H1 (cell line): ENCODE measurements around the gene GZMM.

ENCODE experiments used
- GABPA ChIP-seq: IDR thresholded peaks from 2 replicates; pipeline ENCODE4 v1.6.1; 2011; ENCODE audit warnings: mild to moderate bottlenecking, low read length, moderate library complexity, borderline replicate concordance; ENCODE audit not compliant: insufficient read depth
- HDAC6 ChIP-seq: IDR thresholded peaks from one replicate; pipeline ENCODE4 v1.7.1; 2012; ENCODE audit warnings: low read depth, mild to moderate bottlenecking, inconsistent platforms, low read length, moderate library complexity
- POLR2A ChIP-seq, 2 experiments: IDR thresholded peaks; 1 replicate in 1 of 2; 2 replicates in 1 of 2; pipeline ENCODE4 v1.6.1; 2011; ENCODE audit warnings: low read depth in 2 of 2, low read length in 2 of 2, mild to moderate bottlenecking in 2 of 2; ENCODE audit errors: control extremely low read depth in 1 of 2

GRCh38 chr19:583968-584239 is 40.1 kb downstream of the GZMM start:
- no peak for TF ChIP-seq GABPA
- TF ChIP-seq HDAC6, result no peak
- no peak for TF ChIP-seq POLR2A (IDR thresholded peaks at IDR 0.05; ENCODE audit: control extremely low read depth in 1 of 2, low read depth in 2 of 2, low read length in 2 of 2)
